GM21576 (cell line): ENCODE results near the gene TMEM51.

Source experiments
- ATAC-seq: cut with Tn5 transposase; IDR thresholded peaks from one replicate; pipeline ENCODE4 v1.9.1; 2021; ENCODE audit warnings: mild to moderate bottlenecking, moderate library complexity; ENCODE audit not compliant: unreplicated experiment

TMEM51 gene

DNA sequence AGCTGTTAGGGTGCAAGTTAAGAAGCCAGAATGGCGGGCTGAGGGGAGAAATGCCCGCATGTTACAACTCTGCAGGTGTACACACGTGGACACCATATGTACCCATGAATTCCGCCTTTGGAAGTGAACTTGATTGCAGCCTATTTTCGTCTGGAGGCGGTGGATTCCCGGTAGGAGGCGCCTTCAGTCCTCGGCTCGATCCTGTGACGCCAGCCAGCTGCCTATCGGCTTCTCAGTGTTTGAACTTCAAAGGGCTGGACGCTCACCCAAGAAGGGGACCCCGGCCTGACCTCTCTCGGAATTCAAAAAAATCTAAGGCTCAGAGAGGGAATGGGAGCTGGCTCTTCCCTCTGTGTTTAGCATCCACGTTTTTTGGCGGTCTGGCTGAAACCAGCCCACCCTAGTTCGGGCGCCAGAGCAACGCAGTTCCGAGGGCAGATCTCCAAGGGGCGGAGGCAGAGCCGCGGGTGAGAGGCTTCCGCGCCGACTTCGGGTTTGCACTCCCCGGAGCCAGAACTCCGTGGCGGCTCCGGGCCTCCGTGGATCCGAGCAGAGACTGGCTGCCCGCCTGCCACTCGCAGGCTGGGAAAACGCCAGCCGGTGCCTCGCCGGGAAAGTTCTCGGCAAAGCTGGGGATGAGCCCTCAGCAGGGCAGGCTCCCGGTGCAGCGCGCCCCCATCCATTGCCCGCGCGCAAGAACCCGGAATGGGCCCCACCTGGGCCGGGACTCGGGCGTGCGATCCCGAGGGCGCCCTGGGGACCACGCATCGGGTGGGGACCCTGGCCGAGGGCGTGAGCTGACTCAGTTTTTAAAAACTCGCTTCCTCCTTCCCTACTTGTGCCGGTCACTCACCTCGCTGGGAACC, 996 bp upstream of the TMEM51 start:
- no peak for ATAC-seq

DNA sequence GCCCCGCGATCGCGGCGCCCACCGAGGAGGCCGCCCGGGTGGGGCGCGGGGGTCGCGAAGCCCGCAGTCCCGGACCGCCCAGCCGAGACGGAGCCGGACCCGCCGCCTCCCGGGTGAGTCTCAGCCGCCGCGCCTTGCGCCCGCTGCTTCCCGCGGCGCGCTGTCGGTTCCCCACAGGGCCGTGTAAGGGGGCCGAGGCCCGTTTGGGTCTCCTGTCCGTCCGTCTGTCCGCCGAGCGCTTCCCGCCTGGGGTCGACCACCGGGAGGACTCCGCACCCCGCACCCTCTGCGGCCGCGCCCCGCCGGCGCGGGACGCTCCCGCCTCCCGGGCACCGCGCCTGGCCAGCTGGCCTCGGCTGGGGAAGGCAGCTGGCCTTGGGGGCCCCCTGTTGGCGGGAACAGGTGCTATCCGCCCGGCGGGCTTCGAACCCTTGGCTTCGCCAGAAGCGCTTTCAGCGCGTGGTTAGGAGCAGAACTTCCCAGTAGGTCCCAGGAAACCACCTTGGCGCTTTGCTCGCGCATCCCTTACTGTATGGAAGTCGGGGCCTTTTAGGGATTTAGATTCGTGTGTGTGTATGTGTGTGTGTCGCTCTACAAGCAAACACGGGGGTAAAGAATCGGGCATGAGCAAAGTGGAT, 414 bp downstream of the TMEM51 start:
- no peak for ATAC-seq

DNA sequence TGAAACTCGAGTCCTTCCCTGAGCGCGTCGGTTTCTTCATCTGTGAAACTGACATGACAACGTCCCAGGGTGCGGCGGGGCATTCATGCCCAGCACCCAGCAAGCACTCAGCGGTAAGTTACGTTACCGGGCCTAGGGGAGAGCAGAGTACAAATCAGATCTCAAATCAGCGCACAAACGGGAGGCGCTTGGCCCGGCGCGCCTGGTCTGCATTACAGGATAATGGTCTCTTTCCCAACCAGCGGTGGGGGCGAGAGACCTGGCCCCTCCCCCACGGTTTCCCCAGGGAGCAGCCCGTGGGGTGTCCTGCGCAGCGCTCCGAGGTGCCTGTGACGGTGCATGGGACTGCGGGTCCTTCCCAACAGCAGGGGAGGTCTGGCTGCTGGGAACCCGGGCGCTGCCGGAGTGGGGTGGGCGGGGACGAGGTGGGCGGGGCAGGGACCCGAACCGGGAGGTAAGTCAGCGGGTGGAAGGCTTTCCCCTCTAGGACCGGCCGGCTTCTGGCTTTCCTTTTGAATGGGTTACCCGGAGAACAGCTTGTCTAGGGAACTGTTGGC, 1.0 kb downstream of the TMEM51 start:
- no peak for ATAC-seq

DNA sequence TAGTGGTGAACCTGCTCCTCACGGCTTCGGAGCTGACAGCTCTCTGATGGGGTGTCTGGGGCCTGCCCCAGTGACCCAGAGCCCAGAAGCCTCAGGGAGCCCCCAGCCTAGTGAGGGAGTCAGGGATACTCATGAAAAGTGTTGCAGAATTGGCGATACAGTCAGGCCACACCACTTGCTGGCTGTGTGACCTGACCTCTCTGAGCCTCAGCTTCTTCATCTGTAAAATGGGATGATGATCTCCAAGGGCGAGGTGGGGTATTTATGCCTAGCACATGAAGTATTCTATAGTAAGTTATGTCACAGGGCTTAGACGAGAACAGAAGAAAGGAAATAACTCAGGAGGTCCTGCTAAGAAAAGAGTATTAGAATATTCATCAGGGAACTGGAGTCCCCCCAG, 1.6 kb downstream of the TMEM51 start:
- no peak for ATAC-seq

DNA sequence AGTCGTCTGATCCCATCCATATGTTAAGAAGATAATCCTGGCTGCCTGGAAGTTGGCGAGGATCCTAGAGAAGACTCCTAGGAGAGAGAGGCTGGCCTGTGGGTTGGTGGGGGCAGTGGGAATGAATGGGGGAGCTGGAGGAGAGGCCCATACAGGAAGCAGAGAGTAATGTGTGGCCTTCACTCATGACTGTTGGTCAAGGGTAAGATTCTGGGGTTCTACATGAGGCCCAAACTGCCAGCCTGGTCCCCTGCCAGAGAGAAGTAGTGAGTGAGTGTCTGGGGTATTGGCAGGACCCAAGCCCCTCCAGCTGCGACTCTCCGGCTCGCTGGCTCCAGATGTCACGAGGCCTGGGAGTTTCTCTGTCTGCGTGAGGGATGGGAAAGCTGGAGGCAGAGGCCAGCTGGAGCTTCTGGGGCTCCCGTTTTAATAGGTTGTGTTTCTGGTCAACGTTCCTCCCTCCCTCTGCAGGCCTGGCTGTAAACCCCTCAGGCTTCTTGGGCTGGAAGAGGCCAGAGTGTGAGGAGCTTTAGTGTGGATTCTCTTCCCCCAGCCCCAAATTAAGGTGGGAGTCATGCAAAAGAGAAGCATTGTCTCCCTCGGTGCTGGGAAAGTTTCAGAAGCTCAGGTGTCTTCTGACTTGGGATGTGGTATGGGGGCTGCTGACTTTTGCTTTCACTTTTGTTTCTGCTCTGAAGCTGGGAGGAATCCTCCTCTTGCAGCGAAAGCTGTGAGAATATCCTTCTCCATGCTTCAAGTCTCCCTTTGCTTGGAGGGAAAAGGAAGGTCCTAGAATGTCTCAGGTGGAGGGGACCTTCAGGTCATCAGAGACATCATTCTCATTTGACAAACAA, 2.6 kb downstream of the TMEM51 start:
- ATAC-seq = no peak

DNA sequence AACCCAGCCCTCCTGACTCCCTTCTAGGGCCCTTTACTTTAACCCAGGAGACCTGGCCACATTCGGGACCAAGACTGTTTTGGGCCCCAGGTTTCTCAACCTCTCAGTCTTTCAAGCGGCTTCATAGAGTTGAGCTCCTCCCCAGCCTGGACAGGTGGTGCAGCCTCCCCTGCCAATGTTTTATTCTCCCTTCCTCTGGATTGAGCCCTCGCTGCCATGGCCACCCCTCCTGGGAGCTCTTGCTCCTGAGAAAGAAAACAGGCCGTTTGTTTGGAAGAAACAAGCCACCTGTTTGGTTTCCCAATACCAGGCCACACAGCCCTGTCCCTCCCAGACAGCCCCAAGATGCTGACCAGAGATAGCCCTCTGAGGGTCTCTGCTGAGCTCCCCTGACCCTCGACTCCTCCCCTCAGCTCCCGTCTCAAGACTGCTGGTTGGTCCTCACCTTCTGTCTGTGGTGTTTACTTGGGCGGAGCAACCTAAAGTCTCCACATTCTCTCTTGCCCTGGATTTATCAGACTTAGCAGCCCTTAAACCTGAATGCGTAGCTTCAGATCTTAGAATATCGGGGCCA, 3.3 kb downstream of the TMEM51 start:
- no peak for ATAC-seq

DNA sequence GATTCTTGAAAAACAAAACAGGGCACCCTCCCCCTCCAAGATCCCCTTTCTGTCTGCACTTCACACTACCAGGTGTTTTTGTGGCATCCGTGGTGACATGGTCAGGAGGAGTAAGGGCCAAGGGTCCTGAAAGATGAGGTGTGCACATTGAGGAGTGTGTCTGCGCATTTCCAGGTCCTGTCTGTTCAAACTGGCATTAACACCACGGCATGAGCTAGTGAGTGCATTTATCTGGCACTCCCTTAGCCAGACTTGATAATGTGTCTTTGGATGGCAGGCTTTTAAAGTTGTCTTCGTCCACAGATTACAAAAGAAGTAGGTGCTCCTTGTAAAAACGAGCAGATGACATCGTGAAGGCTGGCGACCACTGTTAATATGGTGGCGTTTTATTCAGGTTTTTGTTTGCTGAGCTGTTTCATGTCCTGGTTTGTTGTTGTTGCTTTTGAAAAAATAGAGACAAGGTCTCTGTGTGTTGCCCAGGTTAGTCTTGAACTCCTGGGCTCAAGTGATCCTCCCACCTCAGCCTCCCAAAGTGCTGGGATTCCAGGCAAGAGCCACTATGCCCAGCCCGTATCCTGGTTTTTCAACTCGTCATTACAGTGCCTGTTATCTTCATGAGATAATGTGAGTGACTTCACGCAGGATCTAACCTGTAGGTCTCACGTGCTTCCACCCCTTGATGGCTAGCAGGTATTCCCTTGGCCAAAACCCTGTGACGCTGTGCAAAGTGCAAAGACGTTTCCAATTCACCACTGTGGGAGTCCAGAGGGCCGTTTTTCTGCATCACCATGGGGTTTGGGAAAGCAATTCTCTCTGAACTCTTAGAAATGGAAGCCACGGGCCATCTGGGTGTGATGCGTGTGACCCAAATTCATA, 4.2 kb downstream of the TMEM51 start:
- ATAC-seq = no peak

DNA sequence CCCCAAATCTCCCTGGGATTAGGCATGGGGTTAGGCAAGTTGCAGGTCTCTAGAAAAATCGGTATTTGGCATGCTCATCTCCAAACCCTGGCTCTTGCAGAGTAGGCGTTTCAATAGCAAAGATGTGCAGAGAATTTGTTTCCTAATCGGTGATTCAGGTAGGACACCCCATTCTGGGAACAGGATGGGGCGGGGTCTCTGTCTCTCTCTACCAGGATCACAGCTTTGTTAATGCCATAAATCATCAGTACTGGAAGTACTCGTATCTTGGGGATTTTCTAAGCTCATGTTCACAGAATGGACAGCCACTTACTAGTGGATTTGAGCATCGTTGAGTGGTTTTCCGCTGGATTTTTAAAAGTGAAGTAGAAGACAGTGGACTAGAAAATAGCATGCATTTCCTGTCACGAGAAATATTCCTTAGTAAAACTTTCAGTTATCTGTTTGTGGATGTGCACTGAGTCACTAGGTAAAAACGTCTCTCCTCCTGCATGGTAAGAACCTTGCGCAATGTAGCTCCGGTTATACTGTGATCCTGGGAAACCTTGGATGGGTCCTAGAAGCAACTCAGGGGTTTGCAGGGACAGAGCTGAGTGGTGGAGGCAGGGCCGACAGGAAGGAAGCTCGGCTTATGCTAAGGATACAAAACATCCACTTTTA, 5.1 kb downstream of the TMEM51 start:
- ATAC-seq = no peak

DNA sequence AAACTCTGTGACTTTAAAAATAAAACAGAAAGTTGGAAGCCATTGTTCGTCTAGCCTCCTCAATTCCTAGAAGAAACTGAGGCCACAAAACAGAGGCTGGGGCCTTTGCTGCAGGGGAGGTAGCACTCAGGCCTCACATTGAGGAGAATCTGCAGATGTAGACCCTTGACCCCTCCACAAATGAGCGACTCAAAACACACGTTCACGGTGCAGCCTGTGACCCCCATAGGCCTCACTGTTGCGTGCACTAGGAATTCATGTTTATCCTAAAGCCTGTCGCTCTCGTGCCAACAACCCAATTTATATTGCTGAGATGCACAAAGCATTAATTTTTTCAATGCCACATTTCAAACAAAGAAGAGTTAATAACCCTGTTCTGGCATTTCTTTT, 5.6 kb downstream of the TMEM51 start:
- ATAC-seq = no peak

DNA sequence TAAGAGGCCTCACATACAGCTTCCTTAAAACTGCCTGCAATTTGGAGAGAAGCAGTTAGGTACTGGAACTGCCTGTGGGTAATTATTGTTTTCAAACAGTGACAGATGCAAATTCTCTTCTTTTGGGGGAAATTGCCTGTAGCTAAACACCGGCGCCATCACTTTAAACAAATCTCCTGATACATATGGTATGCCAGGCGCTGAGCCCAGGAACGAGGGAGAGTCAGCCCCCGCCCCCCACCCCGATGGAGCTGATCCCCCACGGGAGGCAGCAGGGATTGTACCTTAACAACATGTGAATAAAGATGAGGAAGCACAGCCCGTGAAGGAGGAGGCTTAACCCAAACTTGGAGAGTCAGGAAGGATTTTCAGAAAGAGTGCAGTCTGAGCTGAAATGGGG, 7.1 kb downstream of the TMEM51 start:
- ATAC-seq = no peak

DNA sequence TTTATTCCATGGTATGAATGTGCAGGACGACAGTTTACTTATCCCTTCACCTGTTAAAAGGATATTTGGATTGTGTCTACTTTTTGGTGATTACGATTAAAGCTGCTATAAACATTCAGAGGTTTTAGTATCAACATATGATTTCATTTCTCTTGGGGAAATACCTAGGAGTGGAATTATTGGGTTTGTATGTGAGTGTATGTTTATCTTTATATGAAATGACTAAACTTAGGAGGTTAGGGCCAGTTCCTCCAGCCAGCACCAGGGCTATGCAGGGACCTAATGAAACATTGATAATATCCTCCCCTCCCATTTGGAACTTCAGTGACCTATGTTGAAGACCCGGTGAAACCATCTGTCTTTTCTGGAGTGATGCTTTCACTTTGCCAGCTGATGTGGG, 13.8 kb downstream of the TMEM51 start:
- no peak for ATAC-seq

DNA sequence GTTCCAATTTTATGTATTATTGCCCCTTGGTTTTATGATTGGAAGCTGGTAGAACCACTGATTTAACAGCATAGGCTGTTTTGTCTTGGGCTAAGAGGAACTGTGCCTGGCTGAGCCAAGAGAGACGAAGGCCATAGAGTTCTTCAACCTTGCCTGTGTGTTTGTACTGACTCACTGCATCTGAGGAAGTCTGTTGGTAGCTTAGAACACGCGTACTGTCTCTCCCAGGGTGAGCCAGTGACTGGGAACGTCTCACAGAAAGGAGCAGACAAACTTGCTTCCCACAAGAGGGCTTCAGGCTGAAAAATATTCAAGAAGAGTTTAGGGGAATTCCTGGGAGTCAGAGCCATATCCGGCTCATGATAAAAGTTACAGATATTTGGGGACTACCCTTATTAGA, 14.9 kb downstream of the TMEM51 start:
- no peak for ATAC-seq

DNA sequence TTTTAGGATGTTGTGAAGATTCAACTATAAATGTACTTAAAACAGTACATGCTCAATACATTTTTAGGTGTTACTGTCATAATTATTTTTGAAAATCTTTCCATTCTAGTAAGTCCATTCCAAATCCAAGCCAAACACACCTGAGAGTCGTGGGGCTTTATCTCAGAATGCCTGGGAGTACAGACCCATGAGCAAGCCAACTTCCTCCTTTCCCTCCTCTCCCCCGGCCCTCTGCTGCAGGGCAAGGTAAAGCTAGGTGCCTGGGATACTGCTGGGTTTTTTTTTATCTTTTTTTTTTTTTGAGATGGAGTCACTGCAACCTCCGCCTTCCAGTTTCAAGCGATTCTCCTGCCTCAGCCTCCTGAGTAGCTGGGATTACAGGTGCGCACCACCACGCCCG, 16.5 kb downstream of the TMEM51 start:
- ATAC-seq = no peak

DNA sequence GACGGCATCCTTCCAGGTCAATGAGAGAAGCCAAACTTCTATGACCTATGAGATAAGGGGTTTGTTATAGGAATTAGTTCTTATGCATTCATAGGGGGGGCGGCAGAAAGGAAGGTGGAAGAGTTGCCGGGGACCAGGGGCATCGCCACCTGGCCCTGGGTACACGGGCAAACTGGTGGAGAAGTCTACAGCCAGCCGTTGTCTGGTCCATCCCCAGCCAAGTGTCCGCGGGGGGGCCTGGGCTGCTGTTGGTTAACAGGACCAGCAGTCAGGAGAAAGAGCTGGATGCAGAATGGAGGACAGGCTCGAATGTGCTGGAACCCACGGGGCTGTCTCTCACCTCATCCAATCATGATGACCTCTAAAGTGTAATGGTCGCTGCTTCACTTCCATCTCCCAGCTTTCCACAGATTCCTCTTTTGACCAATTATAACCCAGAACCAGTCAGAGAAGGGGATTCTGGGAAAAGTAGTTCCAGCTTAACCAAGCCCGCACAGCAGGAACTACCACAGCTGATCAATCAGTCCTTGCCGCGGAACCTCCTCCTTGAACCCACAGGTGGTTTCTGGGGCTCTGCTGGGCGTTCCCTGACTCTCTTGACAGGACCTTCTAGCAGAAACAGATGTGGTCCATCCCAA, 17.8 kb downstream of the TMEM51 start:
- no peak for ATAC-seq

DNA sequence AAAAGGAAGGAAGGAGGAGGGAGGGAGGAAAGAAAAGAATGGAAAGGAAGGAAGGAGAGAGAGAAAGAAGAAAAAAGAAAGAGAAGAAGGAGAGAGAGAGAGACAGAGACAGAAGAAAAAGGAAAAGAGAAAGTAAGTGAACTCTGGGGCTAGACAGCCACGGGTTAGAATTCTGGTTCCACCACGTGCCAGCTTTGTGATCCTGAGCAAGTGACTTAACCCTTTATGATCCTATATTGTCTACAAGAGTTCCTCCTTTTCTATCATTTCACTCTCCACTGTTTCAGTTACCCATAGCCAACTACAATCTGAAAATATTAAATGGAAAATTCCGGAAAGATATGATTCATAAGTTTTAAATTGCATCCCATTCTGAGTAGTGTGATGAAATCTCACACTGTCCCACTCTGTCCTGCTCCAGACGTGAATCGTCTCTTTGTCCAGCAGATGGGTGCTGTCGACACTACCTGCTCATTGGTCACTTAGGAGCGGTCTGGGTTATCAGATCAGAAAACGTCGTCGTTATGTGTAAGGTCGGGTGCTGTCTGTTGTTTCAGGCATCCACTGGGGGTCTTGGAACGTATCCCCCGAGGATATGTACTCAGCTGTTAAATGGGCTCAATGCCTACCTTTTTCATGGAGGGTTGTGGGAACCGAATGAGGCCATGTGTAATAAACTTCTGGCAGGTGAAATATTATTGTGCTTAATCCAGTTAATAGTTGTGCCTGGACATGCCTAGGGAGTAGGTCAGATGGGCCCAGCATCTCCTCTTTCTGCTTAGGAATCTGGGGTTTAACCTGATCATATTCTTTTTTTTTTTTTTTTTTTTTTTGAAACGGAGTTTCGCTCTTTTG, 19.1 kb downstream of the TMEM51 start:
- ATAC-seq = no peak

DNA sequence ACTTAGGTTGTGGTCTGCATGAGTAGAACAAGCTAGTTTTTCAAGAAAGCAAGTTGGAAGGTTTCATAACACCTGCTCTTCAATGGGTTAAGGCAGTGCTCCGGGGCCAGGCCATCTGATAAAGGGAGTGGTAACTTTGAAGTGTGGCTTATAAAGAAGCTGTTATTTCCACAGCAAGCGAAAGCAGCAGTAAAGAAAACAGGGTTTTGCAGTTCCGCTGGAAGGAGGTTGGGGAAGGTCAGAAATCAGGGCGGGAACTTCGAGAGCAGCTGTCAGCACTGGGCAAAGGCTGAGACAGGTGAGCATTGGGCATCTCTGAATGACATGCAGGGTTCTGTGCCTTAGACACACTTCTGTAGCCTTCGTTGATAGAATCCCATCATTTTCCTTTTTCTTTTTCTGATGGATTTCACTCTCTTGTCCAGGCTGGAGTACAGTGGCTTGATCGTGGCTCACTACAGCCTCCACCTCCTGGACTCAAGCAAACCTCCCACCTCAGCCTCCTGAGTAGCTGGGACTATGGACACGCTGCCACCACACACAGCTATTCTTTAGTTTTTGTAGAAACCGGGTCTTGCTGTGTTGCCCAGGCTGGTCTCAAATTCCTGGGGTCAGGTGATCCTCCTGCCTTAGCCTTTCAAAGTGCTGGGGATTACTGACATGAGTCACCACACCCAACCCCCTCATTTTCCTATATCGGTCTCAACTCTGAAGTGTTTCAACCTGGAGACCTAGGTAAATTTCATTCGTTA, 20.5 kb downstream of the TMEM51 start:
- no peak for ATAC-seq

DNA sequence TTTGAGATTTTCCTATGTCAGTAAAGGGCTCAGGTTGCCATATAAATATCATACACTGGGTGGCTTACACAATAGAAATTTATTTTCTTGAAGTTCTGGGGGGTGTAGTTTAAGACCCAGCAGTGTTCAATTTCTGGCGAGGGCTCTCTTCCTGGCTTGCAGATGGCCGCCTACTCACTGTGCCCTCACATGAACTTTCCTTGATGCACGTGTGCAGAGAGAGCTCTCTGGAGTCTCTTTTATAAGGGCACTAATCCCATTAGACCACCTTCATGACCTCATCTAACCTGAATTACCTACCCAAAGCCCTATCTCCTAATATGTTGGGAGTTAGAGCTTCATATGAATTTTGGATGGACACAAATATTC, 21.1 kb downstream of the TMEM51 start:
- no peak for ATAC-seq
